ENCODE measurements around the gene NATD1.

NATD1 gene

DNA sequence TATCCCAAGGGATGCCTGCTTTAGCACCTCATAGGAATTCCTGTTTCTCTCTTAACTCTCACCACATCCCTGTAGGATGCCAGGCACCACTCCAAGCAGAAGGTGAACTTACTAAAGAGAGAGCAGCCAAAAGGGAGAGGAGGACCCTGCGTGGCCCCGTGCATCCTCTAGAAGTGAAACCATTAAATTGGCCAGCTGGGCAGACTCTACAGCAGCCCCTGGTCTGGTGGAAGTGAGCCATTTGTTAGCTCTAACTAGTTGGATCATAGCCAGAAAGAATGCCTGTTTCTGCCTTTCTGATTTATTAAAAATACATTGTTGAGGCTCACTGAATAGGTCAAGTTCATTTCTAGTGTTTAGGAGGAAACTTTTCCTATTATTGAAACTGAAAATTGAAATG, 61.5 kb downstream of the NATD1 start:
- H3K4me3 ChIP-seq (replicated peaks; ENCODE audit: low read depth, low read length): no peak overlapping the region
- DNase-seq (ENCODE audit: low read depth): no peak
- TF ChIP-seq, protein P1, sequence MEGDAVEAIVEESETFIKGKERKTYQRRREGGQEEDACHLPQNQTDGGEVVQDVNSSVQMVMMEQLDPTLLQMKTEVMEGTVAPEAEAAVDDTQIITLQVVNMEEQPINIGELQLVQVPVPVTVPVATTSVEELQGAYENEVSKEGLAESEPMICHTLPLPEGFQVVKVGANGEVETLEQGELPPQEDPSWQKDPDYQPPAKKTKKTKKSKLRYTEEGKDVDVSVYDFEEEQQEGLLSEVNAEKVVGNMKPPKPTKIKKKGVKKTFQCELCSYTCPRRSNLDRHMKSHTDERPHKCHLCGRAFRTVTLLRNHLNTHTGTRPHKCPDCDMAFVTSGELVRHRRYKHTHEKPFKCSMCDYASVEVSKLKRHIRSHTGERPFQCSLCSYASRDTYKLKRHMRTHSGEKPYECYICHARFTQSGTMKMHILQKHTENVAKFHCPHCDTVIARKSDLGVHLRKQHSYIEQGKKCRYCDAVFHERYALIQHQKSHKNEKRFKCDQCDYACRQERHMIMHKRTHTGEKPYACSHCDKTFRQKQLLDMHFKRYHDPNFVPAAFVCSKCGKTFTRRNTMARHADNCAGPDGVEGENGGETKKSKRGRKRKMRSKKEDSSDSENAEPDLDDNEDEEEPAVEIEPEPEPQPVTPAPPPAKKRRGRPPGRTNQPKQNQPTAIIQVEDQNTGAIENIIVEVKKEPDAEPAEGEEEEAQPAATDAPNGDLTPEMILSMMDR (IDR thresholded peaks at IDR 0.05; ENCODE audit: low read length, missing control alignments): no peak

GRCh38 chr17:21190078-21190477, 63.1 kb downstream of the NATD1 start:
- H3K4me3 ChIP-seq (replicated peaks; ENCODE audit: low read depth, low read length): no peak overlapping the region
- no peak for DNase-seq (ENCODE audit: low read depth)
- TF ChIP-seq, protein P1 (IDR thresholded peaks at IDR 0.05; ENCODE audit: low read length, missing control alignments): no peak

GRCh38 chr17:21189361-21189760, 63.8 kb downstream of the NATD1 start:
- H3K4me3 ChIP-seq (replicated peaks; ENCODE audit: low read depth, low read length): no peak overlapping the region
- no peak for DNase-seq (ENCODE audit: low read depth)
- TF ChIP-seq, protein P1 (IDR thresholded peaks at IDR 0.05; ENCODE audit: low read length, missing control alignments): no peak

Data from fibroblast of pulmonary artery (primary cell).